Parietal lobe (tissue), 1 donor: Measurements from ENCODE around the gene FAM193B. TPM values are rescaled to one million over a fixed set of nuclear protein-coding genes. Genes with fewer than 3 reads are reported as not detected.

Source experiments
- total RNA-seq: library from RNA; depleted of rRNA; stranded (reverse); fragments of >200 nt; gene quantifications from one replicate; pipeline ENCODE4 v1.2.3, GENCODE V29; 2014

The FAM193B gene
- 60.4 TPM for total RNA-seq

GRCh38 chr5:177554474-177555111 lies at the start of gene FAM193B:
Gene FAM193B, minus strand, starts transcription at chr5:177554563. Its CDS starts 105 bp downstream, at chr5:177554458.

GRCh38 chr5:177599731-177600507 lies 45.6 kb upstream of the FAM193B start, which contains the start of gene B4GALT7:
Gene B4GALT7, plus strand, starts transcription at chr5:177600132. Its CDS starts 79 bp downstream, at chr5:177600211.

GRCh38 chr5:177592010-177592834 lies 37.9 kb upstream of the FAM193B start, which contains the start of gene TMED9:
Gene TMED9, plus strand, starts transcription at chr5:177592203. Its CDS starts 12 bp downstream, at chr5:177592215.

GRCh38 chr5:177516601-177517568 lies 37.5 kb downstream of the FAM193B start, which contains the start of gene DDX41:
Gene DDX41, minus strand, starts transcription at chr5:177516961. Its CDS starts 16 bp downstream, at chr5:177516945.

GRCh38 chr5:177509381-177509951 lies 44.9 kb downstream of the FAM193B start, which contains the start of gene DOK3:
Gene DOK3, minus strand, starts transcription at chr5:177509826. Its CDS starts 286 bp downstream, at chr5:177509540.

GRCh38 chr5:177497292-177498012 lies 56.9 kb downstream of the FAM193B start, which contains the start of gene PDLIM7:
Gene PDLIM7, minus strand, starts transcription at chr5:177497604. Its CDS starts 1,092 bp downstream, at chr5:177496512.

GRCh38 chr5:177473443-177474001 lies 80.8 kb downstream of the FAM193B start, which contains the start of gene DBN1:
Gene DBN1, minus strand, starts transcription at chr5:177473634. Its CDS starts 113 bp downstream, at chr5:177473521.

Other genes with a start within 250 kb of the FAM193B start
- 10.3 TPM for gene MXD3, start 242.7 kb downstream of the FAM193B start, total RNA-seq
- 93.0 TPM for gene LMAN2, start 202.9 kb downstream of the FAM193B start, total RNA-seq
- gene RGS14, start 196.6 kb downstream of the FAM193B start, total RNA-seq = 5.0 TPM
- not detected for gene SLC34A1, start 170.1 kb downstream of the FAM193B start, total RNA-seq
- 1.6 TPM for gene PFN3, start 153.9 kb downstream of the FAM193B start, total RNA-seq
- gene F12, start 145.0 kb downstream of the FAM193B start, total RNA-seq = 3.4 TPM
- gene GRK6, start 127.9 kb downstream of the FAM193B start, total RNA-seq = 24.1 TPM
- 11.9 TPM for gene PRR7, start 107.7 kb downstream of the FAM193B start, total RNA-seq
- gene DBN1, start 80.9 kb downstream of the FAM193B start, total RNA-seq = 224 TPM
- gene PDLIM7, start 57.0 kb downstream of the FAM193B start, total RNA-seq = 9.1 TPM
- 9.1 TPM for gene DOK3, start 44.7 kb downstream of the FAM193B start, total RNA-seq
- 92.6 TPM for gene DDX41, start 37.6 kb downstream of the FAM193B start, total RNA-seq
- 24.4 TPM for gene TMED9, start 37.6 kb upstream of the FAM193B start, total RNA-seq
- 20.7 TPM for gene B4GALT7, start 45.6 kb upstream of the FAM193B start, total RNA-seq
- 4.7 TPM for gene FAM153A, start 228.3 kb upstream of the FAM193B start, total RNA-seq